ENCODE results near the gene GTF2B. TPM values are rescaled to one million over a fixed set of nuclear protein-coding genes. Genes with fewer than 3 reads are reported as not detected.
"Not testable (repeated sequence)": the region's sequence is repeated elsewhere in the genome, so short reads cannot be mapped to it uniquely, and the experiment has no call there.

GTF2B gene
- polyA plus RNA-seq, 12 donors: 30.3 to 40.2 (median 33.4) TPM; not detected in 1

- peak; percentile 51 for DNase-seq
These were observed 513 bp downstream of the GTF2B start for GRCh38 chr1:88890791-88891317.

GRCh38 chr1:88890131-88890530 is 1.2 kb downstream of the GTF2B start:
- no peak for DNase-seq

DNA sequence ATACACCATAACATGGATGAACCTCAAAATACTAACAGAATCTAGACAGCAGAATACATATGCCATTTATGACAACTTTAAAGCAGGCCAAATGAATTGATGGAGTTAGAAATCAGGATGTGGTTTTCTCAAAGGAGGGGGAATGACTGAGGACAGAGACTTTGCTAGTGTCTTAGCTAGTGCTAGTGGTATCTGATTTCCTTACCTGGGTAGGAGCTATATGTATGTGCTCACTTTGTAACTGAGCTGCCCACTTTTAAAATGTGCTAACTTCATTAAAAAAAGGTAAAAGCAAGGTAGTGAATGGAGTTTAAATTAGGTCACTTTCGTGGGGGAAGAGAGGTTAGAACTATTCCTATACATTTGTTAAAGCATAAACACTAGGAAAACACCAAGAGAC is 2.6 kb downstream of the GTF2B start:
- no peak for DNase-seq

DNA sequence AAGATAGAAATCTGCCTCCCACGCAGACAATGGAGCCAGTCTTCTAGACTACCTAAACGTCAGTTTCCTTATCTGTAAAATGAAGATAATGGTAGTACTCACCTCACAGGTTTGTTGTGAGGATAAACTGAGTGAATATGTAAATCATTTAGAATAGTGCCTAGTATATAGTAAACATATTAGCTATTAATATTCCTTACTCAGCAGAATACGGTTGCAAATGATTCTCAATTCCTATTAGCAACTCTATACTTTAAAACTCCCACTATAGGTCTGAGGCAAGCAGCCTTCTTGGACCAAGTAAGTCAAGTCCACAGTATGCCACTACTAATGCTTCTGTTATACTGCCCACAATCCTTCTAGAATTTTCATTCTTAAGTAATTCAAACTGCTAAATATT is 5.4 kb downstream of the GTF2B start:
- no peak for DNase-seq

DNA sequence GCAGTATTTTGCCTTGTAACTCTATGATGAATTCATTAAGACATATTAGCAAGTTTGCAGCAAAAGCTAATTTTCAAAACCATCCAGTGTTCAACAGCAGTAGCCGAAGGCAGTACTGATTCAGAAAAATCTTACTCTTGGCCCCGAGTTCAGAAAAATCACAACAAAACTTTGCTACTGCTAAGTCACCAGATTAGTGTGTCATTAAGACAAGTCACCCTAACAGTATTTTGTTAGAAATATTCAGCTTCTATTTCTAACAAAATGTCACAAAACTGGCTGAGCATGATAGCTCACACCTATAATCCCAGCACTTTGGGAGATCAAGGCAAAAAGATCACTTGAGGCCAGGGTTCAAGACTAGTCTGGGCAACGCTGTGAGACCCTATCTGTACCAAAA is 8.2 kb downstream of the GTF2B start:
- DNase-seq: no peak

DNA sequence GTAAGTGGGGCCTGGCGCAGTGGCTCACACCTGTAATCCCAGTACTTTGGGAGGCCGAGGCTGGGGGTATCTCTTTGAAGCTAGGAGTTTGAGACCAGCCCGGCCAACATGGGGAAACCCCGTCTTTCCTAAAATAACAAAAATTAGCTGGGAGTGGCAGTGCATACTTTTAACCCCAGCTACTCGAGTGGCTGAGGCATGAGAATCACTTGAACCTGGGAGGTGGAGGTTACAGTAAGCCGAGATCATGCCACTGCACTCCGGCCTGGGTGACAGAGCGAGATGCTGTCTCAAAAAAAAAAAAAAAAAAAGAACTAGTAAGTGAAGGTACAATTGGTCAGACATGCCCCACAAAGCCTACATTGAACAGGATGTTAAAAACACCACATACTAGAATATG is 10.7 kb downstream of the GTF2B start:
- DNase-seq: not testable (repeated sequence)

DNA sequence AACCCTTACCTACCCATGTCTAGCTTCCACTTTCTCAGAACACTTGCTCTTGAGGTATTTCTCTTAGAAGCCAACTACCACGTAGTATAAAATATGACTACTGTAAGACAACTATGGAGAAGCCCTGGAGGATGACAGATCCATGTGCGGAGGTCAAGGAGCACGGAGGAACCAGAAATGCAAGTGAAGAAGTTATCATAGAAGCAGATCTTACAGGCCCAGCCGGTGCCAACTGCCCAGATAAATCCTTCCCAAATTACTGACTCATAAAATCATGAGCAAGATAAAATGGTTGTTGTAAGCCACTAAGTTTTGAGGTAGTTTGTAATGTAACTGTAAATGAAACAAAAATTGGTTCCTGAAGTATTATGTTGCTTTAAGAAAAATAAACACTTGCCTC is 12.6 kb downstream of the GTF2B start:
- no peak for DNase-seq

DNA sequence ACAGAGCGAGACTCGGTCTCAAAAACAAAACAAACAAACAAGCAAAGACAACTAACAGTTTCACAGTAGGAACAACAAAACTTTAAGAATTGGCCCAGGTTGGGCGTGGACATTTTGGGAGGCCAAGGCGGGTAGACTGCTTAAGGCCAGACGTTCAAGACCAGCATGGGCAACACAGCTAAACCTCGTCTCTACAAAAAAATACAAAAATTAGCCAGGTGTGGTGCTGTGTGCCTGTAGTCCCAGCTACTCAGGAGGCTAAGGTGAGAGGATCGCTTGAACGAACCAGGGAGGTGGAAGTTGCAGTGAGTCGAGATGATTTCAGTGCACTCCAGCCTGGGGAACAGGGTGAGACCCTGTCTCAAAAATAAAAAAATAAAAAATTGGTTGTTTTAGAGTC is 13.5 kb downstream of the GTF2B start:
- no peak for DNase-seq

DNA sequence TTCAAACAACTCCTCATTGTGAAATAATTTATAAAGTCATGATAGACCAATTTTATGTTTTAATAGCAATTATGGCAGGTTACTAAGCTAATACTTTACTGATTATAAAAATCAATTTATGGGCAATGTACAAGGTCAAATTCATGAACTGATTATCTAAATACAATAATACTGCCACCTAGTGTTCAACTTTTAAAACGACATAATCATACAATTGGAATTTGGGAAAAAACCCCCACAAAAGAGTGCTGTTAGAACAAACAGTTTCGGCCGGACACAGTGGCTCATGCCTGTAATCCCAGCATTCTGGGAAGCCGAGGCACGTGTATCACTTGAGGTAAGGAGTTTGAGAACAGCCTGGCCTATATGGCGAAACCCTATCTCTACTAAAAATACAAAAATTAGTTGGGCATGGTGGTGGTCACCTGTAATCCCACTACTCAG is 14.0 kb downstream of the GTF2B start:
- no peak for DNase-seq

DNA sequence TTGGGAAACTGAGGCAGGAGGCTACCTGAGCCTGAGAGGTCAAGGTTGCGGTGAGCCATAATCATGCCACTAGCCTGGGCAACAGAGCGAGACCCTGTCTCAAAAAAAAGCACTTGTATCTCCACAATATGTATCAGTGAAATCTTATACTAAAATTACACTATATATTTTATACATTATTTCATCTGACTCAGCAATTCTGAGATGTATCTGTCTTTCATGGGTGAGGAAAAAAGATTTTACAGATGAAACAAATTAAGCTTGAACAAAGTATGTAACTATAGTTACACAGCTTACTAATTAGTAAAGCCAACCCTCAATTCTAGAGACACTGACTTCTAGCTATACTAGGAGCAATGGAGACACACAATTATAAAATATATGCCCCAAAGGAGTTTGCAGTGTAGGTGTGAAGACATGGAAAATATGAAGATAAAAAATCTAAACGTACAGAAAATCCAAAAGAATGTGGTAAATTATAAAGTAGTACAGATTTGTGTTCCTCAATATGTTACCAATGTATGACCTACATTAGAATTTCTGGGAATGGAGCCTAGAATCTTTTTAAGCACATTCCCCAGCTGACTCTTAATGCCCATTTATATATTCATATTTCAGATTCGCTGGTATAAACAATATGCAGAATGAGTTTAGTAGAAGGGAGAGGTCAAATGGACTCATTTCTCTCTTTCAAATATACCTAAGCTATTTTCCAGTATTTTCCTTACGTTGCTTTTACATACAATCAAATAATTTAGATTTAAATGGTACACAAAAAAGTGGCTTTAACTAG is 14.6 kb downstream of the GTF2B start:
- no peak for DNase-seq

GRCh38 chr1:88875595-88875994 is 15.8 kb downstream of the GTF2B start:
- DNase-seq: no peak

- no peak for DNase-seq
These were observed 17.5 kb downstream of the GTF2B start for GRCh38 chr1:88873737-88874349.

- not testable (repeated sequence) for DNase-seq
These were observed 21.7 kb downstream of the GTF2B start for GRCh38 chr1:88869644-88870043.

GRCh38 chr1:88867743-88868521 is 23.4 kb downstream of the GTF2B start:
- DNase-seq: no peak

GRCh38 chr1:88851303-88852063 is 39.9 kb downstream of the GTF2B start:
- no peak for DNase-seq

- no peak for DNase-seq
These were observed 43.7 kb downstream of the GTF2B start for GRCh38 chr1:88847643-88848042.

GRCh38 chr1:88825721-88826120 is 65.6 kb downstream of the GTF2B start:
- no peak for DNase-seq

DNA sequence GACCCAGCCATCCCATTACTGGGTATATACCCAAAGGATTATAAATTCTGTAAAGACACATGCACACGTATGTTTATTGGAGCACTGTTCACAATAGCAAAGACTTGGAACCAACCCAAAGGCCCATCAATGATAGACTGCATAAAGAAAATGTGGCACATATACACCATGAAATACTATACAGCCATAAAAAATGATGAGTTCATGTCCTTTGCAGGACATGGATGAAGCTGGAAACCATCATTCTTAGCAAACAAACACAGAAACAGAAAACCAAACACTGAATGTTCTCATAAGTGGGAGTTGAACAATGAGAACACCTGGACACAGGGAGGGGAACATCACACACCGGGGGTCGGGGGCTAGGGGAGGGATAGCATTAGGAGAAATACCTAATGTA is 71.7 kb downstream of the GTF2B start:
- not testable (repeated sequence) for DNase-seq

- no peak for DNase-seq
These were observed 77.9 kb downstream of the GTF2B start for GRCh38 chr1:88813471-88813870.

GRCh38 chr1:88812366-88812765 is 79.0 kb downstream of the GTF2B start:
- no peak for DNase-seq

DNA sequence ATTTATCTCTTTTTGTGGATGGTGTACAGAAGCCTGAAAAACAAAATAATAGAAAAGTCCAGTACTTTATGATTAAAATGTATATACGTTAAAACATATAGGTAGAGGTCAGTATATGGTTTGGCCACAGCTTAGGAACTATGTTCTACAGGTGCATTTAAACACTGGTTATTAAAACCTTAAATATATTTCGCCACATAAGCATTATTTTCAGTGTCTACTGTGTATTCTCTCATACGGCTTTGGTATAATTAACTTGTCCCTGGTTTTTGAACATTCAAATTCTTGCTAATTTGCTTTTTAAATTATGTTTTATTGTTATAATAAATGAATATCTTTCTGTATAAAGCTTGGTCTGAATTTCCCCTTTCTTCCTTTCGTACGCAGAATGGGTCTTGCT is 87.9 kb downstream of the GTF2B start:
- no peak for DNase-seq

DNA sequence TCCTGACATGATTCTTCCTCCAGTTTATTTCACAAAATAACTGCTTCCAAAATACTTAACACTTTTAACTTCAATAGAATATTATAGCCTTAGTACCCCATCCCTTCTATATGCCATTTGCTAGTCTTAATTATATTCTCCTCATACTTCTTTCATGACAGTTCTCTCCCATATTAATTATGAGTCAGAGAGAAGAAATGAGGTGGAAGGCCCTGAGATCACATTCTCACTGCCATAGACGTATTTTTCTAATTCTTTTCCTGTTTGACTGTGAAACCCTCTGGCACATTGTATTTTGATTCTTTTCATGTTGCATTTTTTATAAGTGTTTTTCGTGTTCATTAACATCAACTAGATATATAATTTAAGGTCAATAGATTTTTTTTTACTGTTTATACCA is 88.4 kb downstream of the GTF2B start:
- DNase-seq: no peak

Data from muscle of arm (tissue), 12 donors.